Stimulated activated CD4-positive, alpha-beta T cell treated with anti-CD3 and anti-CD28 coated beads, Interleukin-15, amount 100 ng/mL, for 1 hour (primary cell): ENCODE data around the gene CLDN16.
A peak's percentile ranks its signal among the peaks of the same experiment; 100 is the strongest.

ENCODE experiments used
- DNase-seq, 2 donors: peaks; one replicate each; pipeline ENCODE4 v3.0.0-alpha.2; 2020; ENCODE audit warnings: low read depth in 1 of 2, low spot score in 1 of 2

CLDN16 gene

DNA sequence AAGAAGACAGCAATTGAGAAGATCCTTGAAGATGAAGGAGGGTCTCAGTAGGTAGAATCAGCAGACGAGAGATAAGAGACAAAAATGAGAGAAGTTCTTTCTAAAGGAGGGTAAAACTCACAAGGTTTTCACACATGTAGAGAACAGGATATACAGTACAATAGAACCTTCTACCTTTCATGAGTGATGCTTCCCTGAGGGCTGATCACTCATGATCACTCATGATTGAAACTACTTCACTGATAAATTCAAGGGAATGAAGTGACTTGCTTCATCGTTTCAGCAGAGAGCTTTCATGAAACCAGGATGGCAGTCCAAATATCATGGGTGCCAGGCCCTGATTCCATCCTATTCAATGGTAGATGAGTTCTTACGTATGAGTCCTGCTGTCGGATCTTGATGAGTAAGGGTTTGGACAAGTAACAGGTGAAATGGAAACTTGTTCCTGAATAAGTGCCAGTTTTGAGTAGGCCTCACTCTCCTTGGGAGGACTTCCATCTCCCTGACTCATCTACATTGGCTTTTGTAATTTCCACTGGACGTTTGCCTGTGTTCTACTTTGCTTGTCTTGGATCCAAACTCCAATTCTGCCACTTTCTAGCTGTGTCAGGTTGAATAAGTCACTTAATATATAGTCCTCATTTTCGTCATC lies 9.6 kb upstream of the CLDN16 start:
- DNase-seq = no peak

- DNase-seq = no peak
Measured at GRCh38 chr3:190380184-190380583, 7.8 kb upstream of the CLDN16 start.

GRCh38 chr3:190381441-190381840 lies 6.5 kb upstream of the CLDN16 start:
- DNase-seq = no peak

DNA sequence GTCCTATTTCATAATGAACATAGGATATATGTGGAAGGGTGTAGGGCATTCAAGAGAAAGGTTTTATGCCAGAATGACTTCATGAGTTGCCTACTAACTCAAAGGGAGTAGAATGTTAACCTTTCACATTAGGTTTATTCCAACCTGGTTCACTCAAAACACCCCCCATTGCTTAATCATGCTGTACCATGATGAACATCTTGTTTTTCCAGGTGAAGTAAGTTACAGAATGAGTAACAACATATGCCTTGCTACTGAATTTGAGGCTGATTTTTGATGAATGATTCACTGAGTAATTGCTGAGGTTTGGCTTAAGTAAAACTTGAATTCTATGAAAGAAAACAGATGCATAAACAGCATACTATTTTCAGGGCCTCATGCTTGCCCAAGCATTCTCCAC lies 5.9 kb upstream of the CLDN16 start:
- no peak for DNase-seq

DNA sequence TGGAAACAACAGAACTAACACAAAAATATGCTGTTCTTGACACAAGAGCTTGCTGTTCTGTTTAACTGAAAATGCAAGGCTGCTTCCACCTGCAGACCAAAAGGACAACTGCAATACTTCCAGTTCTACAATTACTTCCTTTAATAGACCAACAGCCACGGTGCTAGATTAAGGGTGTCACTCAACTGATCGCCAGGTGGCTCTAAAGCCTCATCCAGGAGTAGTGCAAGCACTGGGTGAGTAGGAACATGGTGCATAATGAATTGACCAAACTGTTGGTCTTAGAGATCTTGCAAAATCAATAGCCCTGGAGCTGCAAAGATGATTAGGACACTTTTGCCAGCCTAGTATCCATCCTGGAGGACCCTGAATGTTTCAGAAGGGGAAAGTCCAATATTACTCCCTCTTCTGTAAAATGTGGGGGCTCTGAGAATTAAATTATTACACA lies 3.6 kb upstream of the CLDN16 start:
- no peak for DNase-seq

DNA sequence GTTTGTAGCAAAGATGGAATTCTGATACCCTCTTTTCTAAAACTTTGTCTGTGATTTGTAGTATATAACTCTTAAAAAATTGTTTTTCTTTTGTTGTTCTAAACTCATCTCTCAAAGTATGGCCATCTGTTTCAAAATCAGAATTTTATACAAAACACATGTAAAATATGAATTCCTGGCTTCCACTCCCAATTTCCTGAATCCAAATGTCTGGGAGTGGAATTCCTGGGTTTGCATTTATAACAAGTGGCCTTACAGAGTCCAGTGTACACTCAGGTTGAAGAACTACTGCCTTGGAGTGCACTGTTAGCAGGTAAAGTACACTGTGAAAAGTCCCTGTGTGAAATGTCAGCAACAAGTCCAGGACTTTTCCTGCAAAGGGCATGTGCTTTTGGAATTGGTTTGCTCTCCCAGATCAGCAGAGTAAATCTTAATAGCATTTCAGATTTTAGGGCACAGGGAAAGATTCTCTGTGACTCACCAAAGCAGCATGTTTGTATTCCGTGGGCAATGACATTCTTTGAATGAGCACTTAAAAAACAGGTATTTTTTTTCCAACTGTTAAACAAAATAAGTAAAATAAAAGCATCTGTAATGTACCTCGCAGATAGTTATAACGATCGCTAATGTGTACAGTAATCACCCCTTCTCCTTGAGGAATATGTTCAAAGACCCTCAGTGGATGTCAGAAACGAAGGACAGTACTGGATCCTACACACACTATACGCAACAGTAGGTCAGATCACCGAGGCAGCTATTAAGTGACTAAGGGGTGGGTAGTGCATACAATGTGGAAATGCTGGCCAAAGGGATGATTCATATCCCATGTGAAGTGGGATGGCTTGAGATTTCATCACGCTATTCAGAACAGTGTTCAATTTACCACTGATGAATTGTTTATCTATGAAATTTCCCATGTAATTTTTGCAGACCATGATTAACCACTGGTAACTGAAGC lies 2.0 kb upstream of the CLDN16 start:
- no peak for DNase-seq

DNA sequence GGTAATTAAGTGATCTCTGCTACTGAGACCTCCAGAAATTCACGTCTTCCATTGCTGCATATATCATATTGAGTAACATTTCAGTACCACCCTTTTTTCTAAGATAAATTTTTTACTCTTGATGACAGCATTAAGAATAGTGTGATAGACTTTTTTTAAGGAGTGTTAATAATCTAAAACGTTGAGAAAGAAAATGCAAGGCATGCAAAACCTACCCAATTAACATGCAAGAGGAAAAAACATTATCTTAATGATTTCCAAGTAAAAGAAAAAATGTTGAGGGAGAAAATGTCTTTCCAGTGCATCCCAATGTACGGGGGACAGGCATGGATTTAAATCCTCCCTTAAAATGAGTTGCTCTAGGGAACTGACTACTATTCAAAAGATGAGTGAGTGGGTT lies 740 bp downstream of the CLDN16 start:
- DNase-seq = no peak

DNA sequence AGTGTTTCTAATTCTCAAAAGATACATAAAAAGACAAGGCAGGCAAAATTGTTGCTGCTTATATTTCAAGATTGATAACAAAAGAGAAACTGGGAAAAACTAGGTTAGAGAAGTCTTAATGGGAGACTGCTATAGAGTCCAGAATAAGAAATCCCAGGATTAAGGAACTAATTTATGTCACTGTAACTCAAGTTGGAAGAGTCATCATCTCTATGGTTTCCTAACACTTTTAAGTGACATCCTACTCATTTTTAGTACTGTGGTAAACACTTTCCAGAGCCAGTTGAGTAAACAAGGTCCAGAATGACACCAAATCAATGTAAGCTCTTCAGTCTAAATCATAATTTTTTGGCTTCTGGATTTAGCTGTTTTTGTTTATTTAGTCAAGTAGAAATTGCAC lies 8.0 kb downstream of the CLDN16 start:
- no peak for DNase-seq

- no peak for DNase-seq
Measured at GRCh38 chr3:190397889-190398288, 9.9 kb downstream of the CLDN16 start.

DNA sequence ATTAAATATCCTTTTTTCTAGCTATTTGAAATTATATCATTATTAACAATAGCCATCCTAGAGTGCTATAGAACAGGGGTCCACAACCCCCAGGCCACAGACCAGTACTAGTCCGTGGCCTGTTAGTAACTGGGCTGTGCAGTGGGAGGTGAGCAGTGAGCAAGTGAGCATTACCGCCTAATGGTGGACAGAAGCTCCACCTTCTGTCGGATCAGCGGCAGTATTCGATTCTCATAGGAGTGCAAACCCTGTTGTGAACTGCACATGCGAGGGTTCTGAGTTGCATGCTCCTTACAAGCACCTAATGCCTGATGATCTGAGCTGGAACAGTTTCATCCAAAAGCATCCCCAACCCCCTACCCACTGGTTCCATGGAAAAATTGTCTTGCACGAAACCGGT lies 11.7 kb downstream of the CLDN16 start:
- DNase-seq = no peak

DNA sequence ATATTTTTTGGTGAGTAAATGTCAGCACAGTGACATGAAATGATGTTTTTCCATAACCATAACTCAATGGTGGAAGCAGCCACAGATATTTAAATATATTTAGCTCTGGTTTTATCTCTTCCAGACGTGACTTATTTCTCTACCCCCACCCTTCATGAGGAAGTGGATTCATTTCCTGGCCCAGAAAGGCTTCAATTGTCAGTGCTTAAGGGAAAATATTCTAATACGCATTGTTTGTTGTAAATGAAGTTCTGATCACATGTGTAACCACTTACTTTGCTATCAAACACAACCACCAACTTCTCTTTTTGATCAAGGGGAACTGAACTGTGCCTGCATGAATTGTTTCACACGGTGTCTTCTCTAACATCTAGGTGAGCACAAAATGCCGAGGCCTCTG lies 14.0 kb downstream of the CLDN16 start:
- no peak for DNase-seq

DNA sequence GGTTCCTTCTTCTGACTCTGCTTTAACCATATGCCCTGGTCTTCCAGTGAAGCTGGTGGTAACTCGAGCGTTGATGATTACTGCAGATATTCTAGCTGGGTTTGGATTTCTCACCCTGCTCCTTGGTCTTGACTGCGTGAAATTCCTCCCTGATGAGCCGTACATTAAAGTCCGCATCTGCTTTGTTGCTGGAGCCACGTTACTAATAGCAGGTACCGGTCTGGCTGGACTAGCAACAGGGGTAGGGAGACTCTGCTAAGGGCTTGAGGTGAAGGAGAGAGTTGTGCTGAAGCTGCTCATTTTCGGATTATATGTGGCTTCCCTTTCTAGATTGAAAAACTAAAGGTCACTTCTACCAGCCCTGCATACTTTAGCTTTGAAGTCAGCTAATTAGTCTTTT lies 16.8 kb downstream of the CLDN16 start:
- DNase-seq = no peak

- DNase-seq = no peak
Measured at GRCh38 chr3:190414297-190414696, 26.3 kb downstream of the CLDN16 start.

DNA sequence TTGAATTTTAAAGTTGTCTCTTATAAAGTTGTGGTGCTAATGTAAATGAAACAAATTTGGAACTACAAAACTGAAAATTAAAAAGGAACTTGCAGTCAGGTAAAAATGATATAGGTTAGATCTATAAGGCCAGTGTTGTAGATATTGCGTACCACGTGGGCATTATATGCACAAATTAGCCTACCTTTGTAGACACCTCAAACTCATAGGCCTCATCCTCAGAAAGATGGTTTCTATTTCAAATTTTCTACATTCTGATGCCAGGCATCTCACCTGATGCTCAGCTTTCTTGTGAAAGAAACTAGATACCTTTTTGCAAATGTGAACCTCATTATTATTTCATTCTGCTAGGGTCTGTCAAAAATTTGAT lies 36.1 kb downstream of the CLDN16 start:
- DNase-seq = no peak

DNA sequence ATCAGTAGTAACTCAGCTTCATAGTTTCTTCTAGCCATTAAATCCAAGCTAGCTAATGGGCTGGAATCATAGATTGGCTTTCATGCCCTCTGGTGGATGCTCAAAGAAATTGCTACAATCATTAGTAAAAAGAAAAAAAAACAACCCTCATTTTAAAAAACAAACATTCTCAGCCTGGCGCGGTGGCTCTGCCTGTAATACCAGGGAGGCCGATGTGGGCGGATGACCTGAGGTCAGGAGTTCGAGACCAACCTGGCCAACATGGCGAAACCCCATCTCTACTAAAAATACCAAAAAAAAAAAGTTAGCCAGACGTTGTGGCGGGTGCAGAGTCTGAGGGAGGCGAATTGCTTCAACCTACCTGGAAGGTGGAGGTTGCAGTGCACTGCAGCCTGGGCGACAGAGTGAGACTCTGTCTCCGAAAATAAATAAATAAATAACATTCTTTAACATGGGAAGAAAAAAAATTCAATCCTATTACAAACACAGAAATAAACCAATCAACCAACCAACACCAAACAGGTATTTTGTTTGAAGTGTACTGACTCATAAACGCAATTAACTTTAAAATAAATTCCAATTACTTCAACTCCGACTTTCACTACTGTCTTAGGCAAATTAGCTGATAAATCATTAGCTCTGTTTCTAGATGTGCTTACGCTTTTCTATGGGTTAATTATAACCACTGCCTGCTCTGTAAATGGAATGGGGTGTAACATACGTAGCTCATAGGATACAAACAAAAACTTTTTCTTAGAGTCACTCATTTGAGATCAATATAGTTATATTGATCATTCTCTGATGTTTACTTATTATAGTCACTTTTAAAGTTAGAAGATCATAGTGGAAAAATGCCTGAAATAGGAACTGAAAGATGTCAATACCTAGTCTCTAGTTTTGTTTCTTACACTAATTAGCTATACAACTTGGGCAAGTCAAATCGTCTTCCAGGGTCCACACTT lies 36.8 kb downstream of the CLDN16 start:
- peak in 1 of 2 donors; percentile 2 for DNase-seq

DNA sequence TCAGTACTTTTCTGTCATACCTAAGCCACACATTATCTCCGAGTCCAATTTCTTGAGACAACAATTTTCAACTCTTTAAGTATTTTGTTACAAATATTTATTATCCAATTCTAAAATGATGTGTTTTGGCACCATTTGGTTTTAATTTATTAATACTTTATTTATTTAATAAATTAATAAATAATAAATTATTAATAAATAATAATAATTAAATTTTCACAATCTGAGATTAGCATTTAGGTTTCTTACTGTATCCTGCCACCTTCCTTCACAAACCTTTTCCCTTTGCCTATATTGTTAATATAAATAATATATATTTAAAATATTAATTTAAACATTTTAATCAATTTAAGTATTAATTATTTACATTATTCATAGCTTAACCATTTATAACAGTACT lies 37.9 kb downstream of the CLDN16 start:
- DNase-seq = no peak

DNA sequence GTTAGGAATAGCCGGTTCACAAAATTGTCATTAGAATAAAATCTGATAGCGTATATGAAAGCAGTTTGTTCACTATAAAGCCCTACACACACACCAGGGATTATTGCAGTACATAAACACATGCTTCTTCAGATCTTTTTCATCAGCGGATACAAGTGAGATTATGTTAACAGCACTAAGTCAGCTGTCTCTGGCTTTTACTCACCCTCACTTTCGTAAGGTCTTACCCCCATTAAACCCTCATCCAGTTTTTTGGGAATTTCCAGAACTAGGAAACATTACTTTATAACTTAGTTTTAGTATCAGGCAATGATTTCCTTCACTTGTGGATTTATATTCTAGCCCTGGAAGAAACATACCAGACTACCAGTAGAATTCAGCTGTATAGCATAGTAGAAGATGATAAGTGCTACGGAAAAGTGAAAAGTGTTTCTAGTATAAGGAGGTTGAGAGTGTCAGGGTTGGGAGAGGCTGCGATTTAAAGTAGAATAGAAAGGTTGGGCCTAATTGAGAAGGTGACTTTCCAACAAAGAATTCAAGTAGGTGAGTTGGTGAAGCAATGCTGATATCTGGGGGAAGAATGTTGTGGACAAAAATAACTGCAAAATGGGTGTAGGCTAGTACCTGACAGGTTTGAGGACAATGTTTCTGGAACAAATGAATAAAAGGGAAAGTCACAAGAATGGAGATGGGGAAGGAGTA lies 39.0 kb downstream of the CLDN16 start:
- DNase-seq = no peak

GRCh38 chr3:190429681-190430080 lies 41.7 kb downstream of the CLDN16 start:
- DNase-seq = no peak

- DNase-seq = no peak
Measured at GRCh38 chr3:190430906-190431305, 42.9 kb downstream of the CLDN16 start.

DNA sequence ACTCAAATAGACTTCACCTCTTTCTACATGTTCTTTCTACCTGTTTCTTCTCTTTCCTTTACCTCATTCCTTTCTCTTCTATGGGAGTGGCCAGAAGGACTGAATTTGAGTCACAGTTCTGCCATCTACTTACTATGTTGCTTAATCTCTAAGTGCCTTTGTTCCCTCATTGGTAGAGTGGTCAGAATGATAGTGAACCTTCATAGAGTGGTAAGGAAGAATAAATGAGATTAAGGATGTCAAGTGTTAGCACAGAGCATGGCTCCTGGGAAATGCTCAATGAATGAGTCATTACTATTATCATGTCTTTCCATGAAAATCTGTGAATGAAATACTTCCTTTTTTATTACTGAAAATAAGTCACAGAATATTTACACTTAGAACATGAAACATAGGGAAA lies 44.3 kb downstream of the CLDN16 start:
- DNase-seq = no peak

DNA sequence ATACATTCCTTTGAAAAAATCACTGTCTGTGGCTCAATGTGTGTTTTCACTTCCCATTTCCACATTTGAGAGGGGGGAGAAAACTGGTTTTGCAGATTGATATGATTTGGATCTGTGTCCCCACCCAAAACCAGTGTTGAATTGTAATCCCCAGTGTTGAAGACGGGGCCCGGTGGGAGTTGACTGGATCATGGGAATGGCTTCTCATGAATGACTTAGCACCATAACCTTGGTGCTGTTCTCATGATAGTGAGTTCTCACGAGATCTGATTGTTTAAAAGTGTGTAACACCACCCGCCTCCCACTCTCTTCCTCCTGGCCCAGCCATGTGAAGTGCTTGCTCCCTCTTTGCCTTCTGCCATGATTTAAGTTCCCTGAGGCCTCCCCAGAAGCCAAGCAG lies 45.7 kb downstream of the CLDN16 start:
- no peak for DNase-seq
